Measurements from ENCODE around the gene MOSPD2.

The MOSPD2 gene

DNA sequence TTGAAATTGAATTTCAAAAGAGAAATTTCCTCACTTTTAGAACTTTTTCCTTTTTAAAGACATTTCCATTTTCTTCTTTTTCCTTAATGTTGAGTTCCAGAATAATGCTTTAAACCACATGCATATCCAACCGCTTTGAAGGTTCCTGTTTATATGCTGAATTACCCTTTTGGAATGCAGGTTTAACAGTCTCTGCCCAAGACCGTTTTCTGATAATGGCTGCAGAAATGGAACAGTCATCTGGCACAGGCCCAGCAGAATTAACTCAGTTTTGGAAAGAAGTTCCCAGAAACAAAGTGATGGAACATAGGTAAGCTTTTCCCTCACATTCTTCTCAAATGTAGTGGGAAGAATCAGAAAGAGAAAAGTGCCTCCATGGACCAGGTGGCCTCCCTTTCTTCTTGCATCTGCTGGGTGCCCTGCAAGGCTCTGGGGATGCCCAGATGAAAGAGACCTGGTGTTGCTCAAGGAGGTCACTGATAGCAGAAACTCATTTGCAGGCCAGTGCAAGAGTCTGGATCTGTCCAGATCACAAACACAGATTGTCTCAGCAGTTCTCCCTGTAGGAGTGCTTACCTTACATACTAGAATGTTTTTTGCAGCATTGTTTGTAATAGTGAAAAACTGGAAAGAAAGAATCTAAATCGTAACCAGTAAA, 42.9 kb downstream of the MOSPD2 start:
- DNase-seq = no peak

DNA sequence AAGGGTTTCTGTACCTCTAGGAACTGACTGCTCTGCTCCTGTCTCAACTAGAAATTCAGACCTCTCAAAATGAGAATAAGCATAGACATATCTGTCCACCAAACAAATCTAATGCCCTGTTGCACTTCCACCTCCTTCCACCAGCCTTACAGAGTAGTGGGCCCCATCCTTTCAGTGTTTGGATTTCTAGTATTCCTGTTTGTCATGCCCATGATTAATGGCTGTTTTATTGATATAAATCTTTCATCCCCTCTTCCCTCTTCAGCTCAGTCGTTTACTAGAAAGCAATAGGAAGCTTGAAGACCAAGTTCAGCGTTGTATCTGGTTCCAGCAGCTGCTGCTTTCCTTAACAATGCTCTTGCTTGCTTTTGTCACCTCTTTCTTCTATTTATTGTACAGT, 46.2 kb downstream of the MOSPD2 start:
- DNase-seq = no peak

DNA sequence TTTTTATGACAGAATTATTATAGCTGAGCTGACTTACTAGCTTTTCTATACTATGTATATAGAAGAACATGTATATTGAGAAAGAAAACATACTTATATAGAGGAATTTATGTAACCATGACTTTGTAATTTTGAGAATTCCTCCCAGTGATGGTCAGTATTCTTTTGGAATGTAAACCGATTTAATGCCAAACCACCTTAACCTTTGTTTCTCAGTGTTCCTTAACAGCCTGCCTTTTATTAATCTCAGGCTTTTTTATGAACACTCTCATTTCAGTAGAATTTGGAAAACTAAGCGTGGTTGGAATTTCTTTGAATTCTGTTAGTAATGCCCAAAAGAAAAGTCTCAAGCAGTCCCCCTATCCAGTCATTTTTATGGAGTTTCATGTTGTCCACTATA, 47.0 kb downstream of the MOSPD2 start:
- no peak for DNase-seq

DNA sequence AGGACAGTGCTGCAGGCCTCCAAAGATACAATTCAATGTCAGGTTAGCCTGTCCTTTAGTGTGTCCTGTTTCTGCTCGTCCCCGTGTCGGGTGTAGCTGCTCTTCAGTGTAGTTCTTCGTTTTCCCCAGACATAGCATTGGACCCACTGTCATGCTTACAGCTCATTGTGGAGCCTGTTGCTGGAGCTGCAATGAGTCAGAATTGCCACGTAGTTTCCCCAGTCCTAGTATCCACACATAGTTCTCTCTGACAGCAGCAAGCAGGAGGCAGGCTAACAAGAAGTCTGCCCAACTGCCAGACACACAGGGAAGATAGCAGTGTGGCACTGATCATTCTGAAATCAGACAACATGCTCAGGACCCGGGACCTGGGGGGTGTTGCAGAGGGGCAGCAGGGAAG, 49.2 kb downstream of the MOSPD2 start:
- no peak for DNase-seq

DNA sequence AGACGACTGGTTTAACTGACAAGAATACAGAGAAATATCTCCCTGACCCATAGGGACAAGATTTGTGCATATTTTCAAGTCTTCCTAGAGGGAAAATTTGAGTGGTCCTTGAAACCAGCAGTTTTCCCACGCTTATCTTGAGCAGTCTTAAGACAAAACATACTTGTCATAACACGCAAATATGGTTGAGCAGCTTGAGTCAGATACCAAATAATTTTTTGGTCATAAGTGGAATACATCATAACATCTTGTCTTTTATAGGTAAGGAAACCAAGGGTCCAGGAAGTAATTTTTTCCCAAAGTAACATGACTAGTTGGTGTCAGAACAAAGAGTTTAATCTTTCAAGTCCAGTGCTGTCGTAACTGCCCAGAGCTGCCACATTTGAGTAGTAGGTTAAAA, 50.5 kb downstream of the MOSPD2 start:
- DNase-seq = no peak

DNA sequence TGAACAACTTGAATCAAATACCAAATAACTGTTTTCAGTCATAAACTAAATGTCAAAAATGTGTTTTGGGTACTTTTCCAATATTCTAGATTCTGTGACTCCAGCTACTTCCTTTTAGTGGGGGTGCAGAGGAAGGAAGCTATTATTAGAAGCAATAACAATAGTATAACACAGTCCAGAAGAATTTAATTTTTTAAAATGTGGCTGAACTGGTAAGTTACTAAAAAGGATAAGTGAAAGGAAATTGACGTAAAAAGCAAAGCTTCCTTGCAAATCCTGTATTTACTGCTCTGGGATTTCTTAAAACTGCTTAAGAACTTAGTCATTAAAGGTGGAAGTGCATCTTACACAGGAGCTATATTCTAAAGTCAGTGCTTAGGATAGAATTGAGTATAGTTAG, 53.2 kb downstream of the MOSPD2 start:
- DNase-seq = no peak

DNA sequence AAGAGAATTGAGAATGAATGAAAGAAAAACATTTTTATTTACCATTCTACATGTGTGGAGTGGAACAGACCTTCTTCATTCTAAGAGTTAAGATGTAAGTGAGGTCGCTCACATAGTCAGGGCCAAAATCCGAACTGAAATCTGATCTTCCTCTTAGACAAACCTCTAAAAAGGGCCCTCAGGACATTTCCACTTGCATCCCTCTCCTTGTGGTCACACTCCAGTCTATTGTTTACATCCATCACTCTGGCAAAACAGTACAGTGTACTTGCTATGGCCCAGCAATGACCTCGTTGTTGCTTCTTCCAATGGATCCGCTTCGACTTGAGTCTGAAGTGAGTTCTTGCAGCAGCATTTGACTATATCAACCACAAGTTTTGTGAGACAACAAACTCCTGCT, 54.2 kb downstream of the MOSPD2 start:
- no peak for DNase-seq

DNA sequence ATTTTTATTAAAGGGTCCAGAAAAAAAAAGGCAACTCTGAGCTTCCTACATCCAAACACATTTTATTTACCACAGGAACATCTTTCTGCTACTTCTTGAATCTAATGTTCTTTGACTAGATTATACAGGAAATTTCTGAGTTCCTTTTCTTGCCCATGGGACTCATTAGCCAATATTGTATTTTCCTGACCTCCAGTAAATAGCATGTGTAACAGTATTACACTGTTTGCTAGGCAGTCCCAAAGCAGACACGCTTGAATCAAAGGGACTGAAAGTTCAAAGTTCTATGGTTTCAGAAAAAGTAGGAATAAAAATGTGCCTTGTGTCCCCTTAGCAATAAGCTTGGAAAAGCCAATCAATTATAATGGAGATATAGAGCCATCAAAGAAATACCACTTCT, 57.4 kb downstream of the MOSPD2 start:
- DNase-seq = no peak

DNA sequence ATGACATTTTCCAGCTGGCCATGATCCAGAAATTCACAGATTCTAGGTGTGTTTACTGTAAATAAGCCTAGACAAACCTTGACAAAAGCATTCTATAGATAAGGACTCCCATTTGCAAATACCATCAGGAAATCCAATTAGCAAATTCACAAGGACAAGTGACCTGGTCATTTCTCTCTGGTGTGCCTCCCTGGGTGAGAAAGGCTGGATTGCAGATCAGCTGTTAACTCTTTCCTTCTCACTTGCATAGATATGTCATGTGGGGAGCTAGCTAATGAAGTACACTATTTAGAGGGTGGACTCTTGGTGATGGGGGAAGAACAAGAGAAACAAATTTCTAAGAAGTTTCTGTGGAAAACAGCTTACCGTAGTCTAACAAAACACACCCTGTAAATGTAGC, 58.9 kb downstream of the MOSPD2 start:
- no peak for DNase-seq

DNA sequence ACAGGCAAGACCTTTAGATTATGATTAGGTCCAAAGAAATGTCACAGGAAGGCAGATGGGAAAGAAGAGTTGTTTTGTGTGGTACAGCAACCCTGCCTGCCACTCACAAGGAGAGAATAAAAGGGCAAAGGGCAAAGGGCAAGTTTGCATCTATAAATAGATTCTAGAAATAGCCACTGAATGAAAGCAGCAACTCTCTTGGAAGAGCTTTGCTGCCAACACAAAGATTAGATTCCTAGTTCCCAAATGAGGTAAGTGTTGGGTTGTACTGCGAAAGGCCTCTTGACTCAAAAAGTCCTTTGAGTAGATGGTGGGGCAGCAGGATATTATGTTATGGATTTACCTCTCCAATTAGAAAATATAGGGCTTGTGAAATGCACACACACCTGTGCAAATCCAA, 61.2 kb downstream of the MOSPD2 start:
- peak in 1 of 2 experiments; percentile 5 for DNase-seq

DNA sequence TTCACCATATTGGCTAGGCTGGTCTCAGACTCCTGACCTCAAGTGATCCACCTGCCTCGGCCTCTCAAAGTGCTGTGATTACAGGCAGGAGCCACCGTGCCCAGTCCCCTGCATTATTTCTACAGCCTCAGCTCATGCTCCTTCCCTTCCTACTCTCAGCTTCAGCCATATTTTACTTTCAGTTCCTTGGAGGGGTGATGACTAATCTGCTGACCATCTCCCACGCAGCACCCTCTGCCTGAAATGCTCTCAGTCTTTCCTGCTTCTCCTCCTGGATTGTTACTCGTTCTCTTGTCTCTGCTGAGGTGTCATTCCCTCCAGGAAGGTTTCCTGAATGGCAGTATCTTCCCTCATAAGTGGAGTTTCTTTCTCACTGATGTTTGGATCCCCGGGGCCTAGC, 63.3 kb downstream of the MOSPD2 start:
- DNase-seq = no peak

DNA sequence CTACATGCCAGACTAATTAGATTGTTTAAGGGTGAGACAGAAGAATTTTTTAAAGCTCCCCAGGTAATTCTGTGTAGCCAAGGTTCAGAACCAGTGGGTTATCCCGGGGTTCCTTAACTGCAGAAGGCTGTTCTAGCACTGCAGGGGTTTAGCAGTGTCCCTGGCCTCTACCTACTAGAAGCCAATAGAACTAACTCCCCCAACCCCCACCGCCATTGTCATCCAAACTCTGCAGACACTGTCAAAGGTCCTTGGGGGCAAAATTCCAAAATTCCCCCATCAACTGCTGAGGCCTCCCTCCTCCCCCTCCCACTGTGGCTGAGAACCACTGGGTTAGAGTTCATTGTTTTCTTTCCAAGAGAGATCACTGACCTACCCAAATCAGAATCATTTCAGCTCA, 66.4 kb downstream of the MOSPD2 start:
- no peak for DNase-seq

DNA sequence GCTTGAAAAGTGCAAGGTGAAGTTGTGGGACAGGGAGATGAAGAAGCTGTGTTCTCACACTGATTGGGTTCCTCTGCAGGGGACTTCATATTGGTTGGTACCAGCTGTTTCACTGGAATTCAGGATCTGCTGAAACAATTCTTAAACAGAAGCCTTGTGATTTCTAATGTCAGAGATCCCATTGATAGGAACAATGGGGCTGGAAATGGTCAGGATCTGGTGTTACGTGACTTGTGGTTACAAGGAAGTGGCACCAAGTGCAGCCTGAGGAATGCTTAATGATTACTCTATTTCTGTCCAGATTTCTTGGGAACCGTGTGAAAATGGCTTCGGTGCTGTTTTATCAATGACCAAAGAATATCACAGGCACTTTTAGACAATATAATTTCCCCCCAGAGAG, 68.1 kb downstream of the MOSPD2 start:
- DNase-seq = no peak

DNA sequence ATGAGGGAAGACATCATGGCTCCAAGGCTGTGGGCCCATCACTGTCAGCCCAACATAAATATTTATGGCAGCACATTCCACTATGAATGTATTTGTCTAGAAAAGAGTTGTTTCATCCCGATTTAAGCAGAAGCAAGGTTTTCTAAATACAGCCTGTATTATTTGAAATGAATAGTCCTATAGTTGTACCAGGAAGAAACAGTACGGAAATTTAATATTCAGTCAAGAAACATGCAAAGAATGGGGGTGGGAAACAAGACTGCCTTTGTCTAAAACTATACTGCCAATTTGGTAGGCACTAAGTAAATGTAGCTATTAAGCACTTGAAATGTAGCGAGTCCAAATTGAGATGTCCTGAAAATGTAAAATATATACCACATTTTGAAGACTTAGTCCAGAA, 69.1 kb downstream of the MOSPD2 start:
- no peak for DNase-seq

DNA sequence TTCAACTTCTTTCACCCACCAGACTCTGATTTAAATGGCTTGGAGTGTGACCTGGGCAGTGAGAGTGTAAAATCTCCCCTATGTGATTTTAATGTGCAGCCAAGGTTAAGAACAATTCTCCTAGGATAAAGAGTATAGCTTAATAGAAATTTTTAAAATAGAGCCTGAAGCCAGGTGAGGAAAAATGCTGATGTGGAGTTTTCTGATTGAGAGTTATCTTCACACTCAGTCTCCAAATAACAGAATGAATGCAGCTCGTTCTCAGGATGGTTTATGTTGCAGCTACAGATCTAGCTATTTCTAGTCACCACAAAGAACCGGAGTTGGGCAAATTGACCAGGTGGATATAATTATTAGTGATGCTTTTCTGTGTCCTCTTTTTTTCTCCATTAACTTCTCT, 70.7 kb downstream of the MOSPD2 start:
- no peak for DNase-seq

DNA sequence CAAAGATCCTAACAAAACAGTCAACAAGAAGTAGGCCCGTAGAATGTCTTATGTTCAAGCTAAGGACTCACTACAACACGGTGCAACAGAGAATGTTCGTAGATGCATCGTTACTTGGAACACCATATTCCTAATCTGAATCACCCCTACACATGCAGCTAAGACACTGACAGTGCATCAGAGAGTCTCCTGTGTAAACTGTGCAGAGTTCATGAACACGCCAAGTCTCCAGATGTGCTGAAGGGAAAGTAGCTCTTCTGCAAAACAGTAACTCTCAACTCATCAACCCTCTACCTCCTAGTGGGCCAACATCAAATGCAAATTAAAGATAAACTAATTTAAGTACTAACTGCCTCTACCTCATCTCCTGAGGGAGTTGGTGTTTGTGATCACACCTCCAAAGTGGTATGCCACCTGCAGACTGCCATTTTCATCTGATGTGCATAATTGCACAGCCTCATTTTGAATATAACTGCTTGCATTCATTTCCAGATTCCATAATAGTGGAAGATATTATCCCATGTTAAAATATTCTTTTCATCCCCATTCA, 73.5 kb downstream of the MOSPD2 start:
- DNase-seq = no peak

DNA sequence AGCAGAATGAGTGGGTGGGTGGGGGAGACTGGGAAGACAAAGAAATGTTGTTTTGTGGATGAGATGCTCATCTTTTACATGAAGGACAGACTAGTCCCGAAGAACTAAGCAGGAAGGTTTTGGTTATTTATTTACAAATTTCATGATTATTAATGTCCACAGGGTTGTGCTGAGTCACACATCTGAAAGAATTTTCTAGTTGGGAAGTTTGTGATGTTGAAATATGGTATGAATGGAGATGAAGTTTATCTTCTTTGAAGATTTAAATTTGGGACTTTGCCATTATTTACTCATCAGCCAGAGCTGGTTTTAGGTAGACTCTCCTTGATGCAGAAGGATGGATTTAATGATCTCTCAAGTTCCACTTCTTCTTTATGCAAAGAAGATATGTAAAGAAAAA, 75.5 kb downstream of the MOSPD2 start:
- no peak for DNase-seq

DNA sequence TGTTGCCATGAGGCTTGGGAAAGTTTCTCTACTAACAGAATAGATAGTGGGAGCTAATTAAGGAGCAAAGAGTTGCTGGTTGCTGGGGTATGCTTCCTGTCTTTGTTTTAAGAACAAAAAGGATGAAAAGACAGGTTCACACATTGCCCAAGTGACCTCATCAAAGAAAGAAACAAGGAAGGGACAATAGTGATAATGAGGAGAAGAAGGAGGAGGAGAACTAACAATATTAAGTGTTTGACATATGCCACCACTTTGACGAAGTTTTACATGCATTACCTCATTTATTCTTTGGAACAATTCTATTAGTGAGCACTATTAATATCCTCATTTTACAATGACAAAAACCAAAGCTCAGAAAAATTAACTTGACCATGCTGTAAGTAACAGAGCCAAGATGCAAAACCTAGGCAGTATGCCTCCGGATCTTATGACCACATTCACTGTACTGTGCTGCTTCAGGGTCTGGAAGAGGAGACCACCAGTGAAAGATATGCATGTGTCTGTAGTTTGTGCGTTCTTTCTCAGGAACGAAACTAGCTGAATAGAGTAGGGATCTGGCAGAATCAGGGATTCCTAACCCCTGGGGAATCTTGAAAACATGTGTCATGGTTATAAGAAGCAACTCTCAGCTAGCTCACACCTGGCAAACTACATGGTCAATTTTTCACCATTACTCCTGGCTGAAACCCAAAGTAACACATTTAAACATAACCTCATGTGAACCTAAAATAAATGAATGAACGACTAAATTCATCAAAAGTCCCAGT, 83.8 kb downstream of the MOSPD2 start:
- DNase-seq = no peak

DNA sequence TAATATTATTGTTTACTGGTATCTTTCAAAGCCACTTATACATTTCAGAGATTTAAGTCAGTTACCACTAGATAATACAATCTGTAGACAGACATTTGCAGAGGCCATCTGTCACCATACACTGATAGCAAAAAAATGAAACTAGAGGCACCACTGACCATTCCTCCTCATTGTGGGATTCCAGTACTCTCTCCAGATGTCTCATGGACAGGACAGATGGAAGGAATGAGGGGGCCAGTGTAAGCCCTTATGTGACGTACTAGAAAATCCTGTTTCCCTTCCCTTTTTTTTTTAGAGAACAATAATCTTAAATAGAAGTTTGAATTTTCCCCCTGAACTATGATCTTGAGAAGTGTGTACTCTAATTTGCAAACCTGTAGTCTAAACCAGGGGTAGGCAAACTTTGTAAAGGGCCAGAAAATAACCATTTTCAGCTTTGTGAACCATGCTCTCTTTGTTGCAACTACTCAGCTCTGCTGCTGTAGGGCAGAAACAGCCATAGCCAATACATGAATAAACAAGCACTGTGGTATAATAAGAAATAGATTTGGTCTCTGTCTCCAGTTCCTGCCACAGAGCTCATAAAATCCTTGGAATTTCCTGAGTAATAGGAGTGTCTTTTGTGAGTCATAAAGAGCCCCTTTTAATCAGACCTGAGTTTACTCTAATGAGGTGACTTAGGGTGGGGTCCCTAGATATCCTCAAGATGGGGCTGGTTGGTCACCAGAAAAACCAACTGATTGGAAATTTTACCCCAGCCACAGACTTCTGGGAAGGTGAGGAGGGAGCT, 90.4 kb downstream of the MOSPD2 start:
- DNase-seq = no peak

DNA sequence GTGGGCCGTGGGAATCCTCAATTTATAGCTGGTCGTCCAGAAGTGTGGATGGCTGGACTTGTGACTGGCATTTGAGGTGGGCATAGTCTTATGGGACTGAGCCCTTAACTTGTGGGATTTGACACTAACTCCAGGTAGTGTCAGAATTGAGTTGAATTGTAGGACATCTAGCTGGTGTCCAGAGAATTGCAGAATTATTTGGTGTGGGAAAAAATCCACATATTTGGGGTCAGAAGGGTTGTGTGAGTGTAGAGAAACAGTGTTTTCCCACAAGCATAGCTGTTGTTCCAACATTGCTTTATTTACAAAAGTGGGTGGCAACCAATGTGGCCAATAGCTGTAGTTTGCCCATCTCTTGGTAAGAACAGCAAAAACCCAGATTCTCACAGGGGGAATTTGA, 91.3 kb downstream of the MOSPD2 start:
- DNase-seq = no peak

Data from NCI-H2081 (cell line).